IMR-90 (cell line): Measurements from ENCODE around the gene KCNAB1. TPM values are rescaled to one million over a fixed set of nuclear protein-coding genes. Genes with fewer than 3 reads are reported as not detected.

Experiments
- ATAC-seq: fragments of 200-7000 bp; cut with Tn5 transposase; 2 replicates; pipeline ENCODE4 v1.9.1; 2020; ENCODE audit warnings: low read depth, mild to moderate bottlenecking, moderate library complexity
- BruUV-seq: library from RNA; stranded (reverse); fragments of 400-500 nt; replicated peaks from 2 replicates; lab custom pipeline; 2021; lab: Mats Ljungman, UMichigan
- CTCF ChIA-PET: fragments of 300-600 bp; formaldehyde crosslinking; extraction: SDS; loops from one replicate; lab custom pipeline; 2021; ENCODE audit warnings: antibody characterized with exemption; lab: Yijun Ruan, JAX
- POLR2A ChIA-PET: fragments of 300-600 bp; sonication (Branson Sonifier 250); formaldehyde crosslinking; loops from one replicate; lab custom pipeline; 2022; ENCODE audit warnings: antibody characterized with exemption; ENCODE audit not compliant: unreplicated experiment; lab: Charles Lee
- DNase-seq: peaks from one replicate; pipeline ENCODE4 v3.0.0; 2013
- H2AFZ ChIP-seq: replicated peaks from 2 replicates; pipeline ENCODE3; 2013; ENCODE audit warnings: low read length, mild to moderate bottlenecking; ENCODE audit not compliant: poor library complexity
- H2AK5ac ChIP-seq: 2 replicates; pipeline ENCODE4 v1.6.1; 2013; ENCODE audit warnings: low read depth, low read length, inconsistent platforms
- H2AK9ac ChIP-seq: replicated peaks from 2 replicates; pipeline ENCODE3; 2013; ENCODE audit warnings: mild to moderate bottlenecking, low read depth, low read length, moderate library complexity; ENCODE audit not compliant: poor library complexity
- H2BK120ac ChIP-seq: 2 replicates; pipeline ENCODE4 v1.6.1; 2013; ENCODE audit warnings: low read depth, low read length, inconsistent platforms
- H2BK15ac ChIP-seq: 3 replicates; pipeline ENCODE4 v1.6.1; 2013; ENCODE audit warnings: low read depth, low read length, inconsistent platforms
- H2BK20ac ChIP-seq: 2 replicates; pipeline ENCODE4 v1.6.1; 2013; ENCODE audit warnings: low read depth, mild to moderate bottlenecking, inconsistent platforms, low read length, moderate library complexity
- H2BK5ac ChIP-seq: 2 replicates; pipeline ENCODE4 v1.6.1; 2013; ENCODE audit warnings: mild to moderate bottlenecking, low read depth, low read length, inconsistent platforms; ENCODE audit not compliant: poor library complexity, severe bottlenecking
- H3K14ac ChIP-seq: replicated peaks from 2 replicates; pipeline ENCODE4 v1.6.1; 2013; ENCODE audit warnings: low read depth, low read length, inconsistent platforms
- H3K18ac ChIP-seq: 2 replicates; pipeline ENCODE4 v1.6.1; 2013; ENCODE audit warnings: low read depth, low read length, control low read depth
- H3K23ac ChIP-seq: 2 replicates; pipeline ENCODE4 v1.6.1; 2013; ENCODE audit warnings: low read depth, low read length, inconsistent platforms
- H3K27ac ChIP-seq: 2 replicates; pipeline ENCODE4 v1.5.1; 2013; ENCODE audit warnings: mild to moderate bottlenecking, control low read depth, low read length; ENCODE audit not compliant: insufficient read depth
- H3K27me3 ChIP-seq: 2 replicates; pipeline ENCODE4 v1.6.1; 2013; ENCODE audit warnings: low read length; ENCODE audit not compliant: control insufficient read depth, insufficient read depth
- H3K36me3 ChIP-seq: 2 replicates; pipeline ENCODE4 v1.6.1; 2013; ENCODE audit warnings: low read length, mixed read lengths; ENCODE audit not compliant: control insufficient read depth, insufficient read depth
- H3K4ac ChIP-seq: 2 replicates; pipeline ENCODE4 v1.6.1; 2013; ENCODE audit warnings: low read depth, low read length, inconsistent platforms
- H3K4me1 ChIP-seq: 2 replicates; pipeline ENCODE4 v1.6.1; 2013; ENCODE audit warnings: low read length, mixed read lengths; ENCODE audit not compliant: control insufficient read depth, insufficient read depth
- H3K4me2 ChIP-seq: 2 replicates; pipeline ENCODE4 v1.6.1; 2013; ENCODE audit warnings: low read depth, mild to moderate bottlenecking, control low read depth, low read length, moderate library complexity
- H3K4me3 ChIP-seq: 2 replicates; pipeline ENCODE4 v1.5.1; 2013; ENCODE audit warnings: low read depth, mild to moderate bottlenecking, control low read depth, low read length, moderate library complexity; ENCODE audit not compliant: insufficient read depth
- H3K56ac ChIP-seq: 2 replicates; pipeline ENCODE4 v1.6.1; 2013; ENCODE audit warnings: low read length, inconsistent platforms; ENCODE audit not compliant: insufficient read depth; ENCODE audit errors: extremely low read depth
- H3K79me1 ChIP-seq, 2 experiments: 2 replicates each; pipeline ENCODE4 v1.6.1; 2013; ENCODE audit warnings: low read length in 2 of 2, inconsistent platforms in 1 of 2, low read depth in 1 of 2
- H3K9ac ChIP-seq: 2 replicates; pipeline ENCODE4 v1.6.1; 2013; ENCODE audit warnings: low read depth, low read length, control low read depth
- H3K9me1 ChIP-seq: 2 replicates; pipeline ENCODE4 v1.6.1; 2013; ENCODE audit warnings: low read length, inconsistent platforms; ENCODE audit not compliant: insufficient read depth
- H3K9me3 ChIP-seq: 2 replicates; pipeline ENCODE4 v1.6.1; 2013; ENCODE audit warnings: low read length; ENCODE audit not compliant: control insufficient read depth, insufficient read depth
- H4K20me1 ChIP-seq: 2 replicates; pipeline ENCODE4 v1.6.1; 2013; ENCODE audit warnings: low read length, inconsistent platforms; ENCODE audit not compliant: insufficient read depth
- H4K5ac ChIP-seq: 2 replicates; pipeline ENCODE4 v1.6.1; 2013; ENCODE audit warnings: mild to moderate bottlenecking, low read depth, low read length, control low read depth
- H4K8ac ChIP-seq, 2 experiments: 2 replicates each; pipeline ENCODE4 v1.6.1; 2013; ENCODE audit warnings: low read depth in 2 of 2, low read length in 2 of 2, control low read depth in 1 of 2, inconsistent platforms in 1 of 2
- H4K91ac ChIP-seq: 2 replicates; pipeline ENCODE4 v1.6.1; 2013; ENCODE audit warnings: low read depth, low read length, inconsistent platforms; ENCODE audit not compliant: insufficient read depth
- BHLHE40 ChIP-seq: fragments of 150-350 bp; IDR thresholded peaks from 2 replicates; pipeline ENCODE4 v1.6.1; 2016; ENCODE audit warnings: mild to moderate bottlenecking, low read depth, low read length
- CEBPB ChIP-seq: IDR thresholded peaks from 2 replicates; pipeline ENCODE4 v1.6.1; 2012; ENCODE audit warnings: low read depth, low read length, improper control_type of control experiment
- CHD1 ChIP-seq: IDR thresholded peaks from 2 replicates; pipeline ENCODE4 v1.6.1; 2012; ENCODE audit warnings: low read depth, low read length, improper control_type of control experiment
- CTCF ChIP-seq: conservative IDR thresholded peaks from 2 replicates; pipeline ENCODE4 v1.5.1; 2012; ENCODE audit warnings: mild to moderate bottlenecking, low read depth, low read length, improper control_type of control experiment
- FOS ChIP-seq: fragments of 150-350 bp; IDR thresholded peaks from 2 replicates; pipeline ENCODE4 v1.6.1; 2016; ENCODE audit warnings: low read depth, low read length
- MAFK ChIP-seq: IDR thresholded peaks from 2 replicates; pipeline ENCODE4 v1.6.1; 2012; ENCODE audit warnings: low read depth, low read length, improper control_type of control experiment
- MAZ ChIP-seq: IDR thresholded peaks from 2 replicates; pipeline ENCODE4 v1.6.1; 2012; ENCODE audit warnings: low read depth, mild to moderate bottlenecking, low read length, improper control_type of control experiment, moderate library complexity, borderline replicate concordance
- NFE2L2 ChIP-seq: fragments of 150-350 bp; IDR thresholded peaks from 2 replicates; pipeline ENCODE4 v1.6.1; 2016; ENCODE audit warnings: low read depth, mild to moderate bottlenecking, low read length
- RAD21 ChIP-seq: IDR thresholded peaks from 2 replicates; pipeline ENCODE4 v1.6.1; 2012; ENCODE audit warnings: low read length, improper control_type of control experiment
- RFX5 ChIP-seq: IDR thresholded peaks from 2 replicates; pipeline ENCODE4 v1.8.0; 2012; ENCODE audit warnings: low read depth, mild to moderate bottlenecking, low read length, moderate library complexity
- SMC3 ChIP-seq: fragments of 150-350 bp; IDR thresholded peaks from 2 replicates; pipeline ENCODE4 v1.6.1; 2016; ENCODE audit warnings: low read depth, mild to moderate bottlenecking, antibody characterized with exemption, low read length, moderate library complexity
- USF2 ChIP-seq: fragments of 150-350 bp; IDR thresholded peaks from 2 replicates; pipeline ENCODE4 v1.6.1; 2017; ENCODE audit warnings: mild to moderate bottlenecking, antibody characterized with exemption, low read length, low read depth
- WGBS, 2 experiments: methylation state at CpG; one replicate each; pipeline versions ENCODE4 v1.1.5 to v1.1.7; 2013; ENCODE audit warnings: missing lambda C conversion rate in 2 of 2; ENCODE audit not compliant: insufficient read length in 1 of 2; ENCODE audit errors: extremely low coverage in 2 of 2; 5-methylcytosine and 5-hydroxymethylcytosine counted together
- dilution Hi-C: fragments of 300-500 bp; cut with HindIII; formaldehyde crosslinking; loops from one replicate; pipeline ENCODE4 v1.14.3; 2018; ENCODE audit warnings: low sequenced_read_pairs; ENCODE audit not compliant: unreplicated experiment
- in situ Hi-C: fragments of 300-500 bp; cut with MboI; formaldehyde crosslinking; loops from 3 replicates; pipeline ENCODE4 v1.14.3; 2019; ENCODE audit warnings: low sequenced_read_pairs, inconsistent platforms, mixed read lengths
- intact Hi-C: fragments of 100-400 bp; cut with micrococcal nuclease; formaldehyde crosslinking; loops from 2 replicates; pipeline ENCODE4 v1.10.0; 2022
- polyA plus RNA-seq, 3 experiments: library from polyadenylated mRNA; depleted of rRNA; stranded (reverse); fragments of >200 nt; gene quantifications; 2 replicates each; pipeline ENCODE4 v1.2.3, GENCODE V29; 2012; ENCODE audit warnings: low replicate concordance in 1 of 3
- total RNA-seq: library from RNA; depleted of rRNA; stranded (reverse); fragments of >200 nt; gene quantifications from 2 replicates; pipeline ENCODE4 v1.2.3, GENCODE V29; 2012

The KCNAB1 gene
- total and polyA plus RNA-seq, 2 of the 4 experiments (the other 2 are of a cell fraction), result under 0.01 to 0.07 TPM

- TF ChIP-seq USF2, result no peak
- no peak for TF ChIP-seq MAFK
- TF ChIP-seq SMC3, result no peak
Observed at GRCh38 chr3:156559321-156559720, 438.9 kb downstream of the KCNAB1 start (continued).

- Histone ChIP-seq H3K4me1 (no peaks in the 10 kb centered on the region), H2BK20ac (no peak overlapping the region), H3K27me3 (peaks cover 4% of the 10 kb centered on the region; the same call in 1 of the 2 replicates), H4K91ac (no peak overlapping the region), H3K14ac (no peak overlapping the region), H2BK15ac (no peak overlapping the region), H3K4me3 (no peak overlapping the region), H4K8ac (no peak overlapping the region), H3K56ac (no peak overlapping the region), H2AK5ac (no peak overlapping the region), H3K27ac (no peak overlapping the region), H4K20me1 (no peaks in the 10 kb centered on the region), H3K23ac (no peak overlapping the region), H3K9me1 (no peaks in the 10 kb centered on the region), H3K79me1 (no peaks in the 10 kb centered on the region), H3K36me3 (no peaks in the 10 kb centered on the region), H3K9ac (no peak overlapping the region), H2BK120ac (no peak overlapping the region), H3K9me3 (no peaks in the 10 kb centered on the region), H2AK9ac (no peak overlapping the region), H4K5ac (no peak overlapping the region), H2AFZ (no peak overlapping the region), H3K4me2 (no peak overlapping the region), H3K18ac (no peak overlapping the region), H2BK5ac (no peak overlapping the region), H3K4ac (no peak overlapping the region)
- dilution Hi-C loops (no loop called here), intact Hi-C loops (no loop called here), in situ Hi-C loops (loop anchor here (10.0 kb wide), 1 partner anchor 103 kb away; no protein-coding TSS in a partner anchor)
- ChIA-PET POLR2A (no interaction called here), CTCF (no interaction called here)
- TF ChIP-seq NFE2L2, result no peak
- TF ChIP-seq MAZ, result no peak
- no peak for TF ChIP-seq CTCF
- TF ChIP-seq CHD1, result no peak
- no peak for TF ChIP-seq BHLHE40
- no peak for TF ChIP-seq RAD21
- TF ChIP-seq CEBPB, result no peak
- no peak for TF ChIP-seq FOS
- no peak for TF ChIP-seq RFX5
- no peak for TF ChIP-seq MAFK
- no peak for TF ChIP-seq SMC3
- ATAC-seq (no peak), DNase-seq (no peak)
- no CpG with 5 or more reads among the region's 2 CpGs for WGBS, 2 experiments
- BruUV-seq, result no TSS peak
Observed at GRCh38 chr3:156561533-156561932, 441.2 kb downstream of the KCNAB1 start.
